ENCODE measurements around the gene TIMP3.

TIMP3 gene

DNA sequence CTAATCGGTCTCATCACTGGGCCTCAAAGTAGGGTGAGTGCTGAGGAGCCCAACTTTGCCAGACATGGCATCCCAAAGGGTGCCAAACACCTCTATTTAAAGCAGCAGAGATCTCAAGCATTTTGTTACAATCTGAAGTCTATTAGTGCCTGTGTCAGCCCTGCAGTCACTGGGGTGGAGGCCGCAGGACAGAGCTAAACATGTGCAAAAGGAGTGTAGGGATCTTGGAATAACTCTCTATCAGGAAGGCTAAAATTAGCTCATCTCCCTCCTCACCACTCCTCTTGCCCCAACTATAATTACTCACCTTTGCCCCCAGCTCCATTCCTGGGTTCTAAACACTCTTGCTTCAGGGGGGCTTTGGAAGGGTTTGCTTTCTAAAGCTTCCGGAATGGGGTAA, 87.5 kb downstream of the TIMP3 start:
- H3K27ac ChIP-seq (ENCODE audit: low read depth, low read length) = no peak overlapping the region
- H3K9ac ChIP-seq (ENCODE audit: low read depth, low read length) = no peak overlapping the region
- H3K36me3 ChIP-seq (ENCODE audit: control insufficient read depth, insufficient read depth, low read length) = peaks cover 17% of the 10 kb centered on the region
- no peaks in the 10 kb centered on the region for H3K4me1 ChIP-seq (ENCODE audit: control insufficient read depth, insufficient read depth, low read length)
- no peaks in the 10 kb centered on the region for H3K27me3 ChIP-seq (ENCODE audit: control insufficient read depth, insufficient read depth, low read length)
- no peaks in the 10 kb centered on the region for H3K9me3 ChIP-seq (ENCODE audit: control insufficient read depth, insufficient read depth, low read length)
- no peak overlapping the region for H3K4me3 ChIP-seq (ENCODE audit: low read depth, low read length)

DNA sequence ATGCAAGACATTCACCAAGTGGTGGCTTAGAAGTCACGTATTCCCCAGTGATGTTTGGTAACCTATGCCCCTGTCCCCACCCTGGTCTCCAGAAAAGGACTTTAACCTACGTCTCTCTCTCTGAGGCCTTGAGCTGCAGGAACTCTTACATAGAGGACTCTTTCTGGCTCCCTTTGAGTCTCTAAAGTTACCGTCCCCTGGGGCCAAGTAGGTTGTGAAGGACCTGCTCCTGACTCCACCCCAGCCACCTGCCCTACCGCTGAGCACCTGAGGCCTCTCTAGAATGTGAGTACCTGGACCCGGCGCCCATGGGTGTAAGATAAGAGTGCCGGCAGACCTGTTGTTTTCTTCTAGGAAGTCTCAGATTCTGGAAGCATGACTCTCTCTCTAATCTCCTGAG, 95.4 kb downstream of the TIMP3 start:
- H3K27ac ChIP-seq (ENCODE audit: low read depth, low read length) = no peak overlapping the region
- no peaks in the 10 kb centered on the region for H3K4me1 ChIP-seq (ENCODE audit: control insufficient read depth, insufficient read depth, low read length)
- H3K9ac ChIP-seq (ENCODE audit: low read depth, low read length) = no peak overlapping the region
- peaks cover 7% of the 10 kb centered on the region; the same call in 1 of the 2 replicates for H3K36me3 ChIP-seq (ENCODE audit: control insufficient read depth, insufficient read depth, low read length)
- H3K27me3 ChIP-seq (ENCODE audit: control insufficient read depth, insufficient read depth, low read length) = no peaks in the 10 kb centered on the region
- H3K4me3 ChIP-seq (ENCODE audit: low read depth, low read length) = no peak overlapping the region
- H3K9me3 ChIP-seq (ENCODE audit: control insufficient read depth, insufficient read depth, low read length) = no peaks in the 10 kb centered on the region

DNA sequence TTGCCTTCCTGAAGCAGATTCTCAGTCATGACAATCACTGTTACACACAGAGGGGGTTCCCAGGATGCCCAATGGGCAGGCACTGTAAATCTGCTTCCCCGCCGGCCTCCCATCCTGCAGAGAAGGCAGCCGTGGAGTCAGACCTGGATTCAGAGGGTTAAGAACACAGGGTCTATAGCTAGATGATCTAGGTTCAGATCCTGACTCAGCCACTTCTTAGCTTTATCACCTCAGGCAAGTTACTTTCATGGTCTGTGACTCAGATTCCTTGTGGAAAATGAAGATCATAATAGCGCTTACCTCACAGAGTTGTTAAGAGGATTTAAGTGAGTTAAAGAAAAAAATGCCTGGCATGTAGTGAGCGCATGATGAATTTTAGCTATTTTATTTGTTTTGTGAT, 95.9 kb downstream of the TIMP3 start:
- Histone ChIP-seq H3K9me3 (ENCODE audit: control insufficient read depth, insufficient read depth, low read length) (no peaks in the 10 kb centered on the region), H3K4me1 (ENCODE audit: control insufficient read depth, insufficient read depth, low read length) (no peaks in the 10 kb centered on the region), H3K27me3 (ENCODE audit: control insufficient read depth, insufficient read depth, low read length) (no peaks in the 10 kb centered on the region), H3K4me3 (ENCODE audit: low read depth, low read length) (no peak overlapping the region), H3K27ac (ENCODE audit: low read depth, low read length) (no peak overlapping the region), H3K9ac (ENCODE audit: low read depth, low read length) (no peak overlapping the region), H3K36me3 (ENCODE audit: control insufficient read depth, insufficient read depth, low read length) (peaks cover 7% of the 10 kb centered on the region; the same call in 1 of the 2 replicates)

DNA sequence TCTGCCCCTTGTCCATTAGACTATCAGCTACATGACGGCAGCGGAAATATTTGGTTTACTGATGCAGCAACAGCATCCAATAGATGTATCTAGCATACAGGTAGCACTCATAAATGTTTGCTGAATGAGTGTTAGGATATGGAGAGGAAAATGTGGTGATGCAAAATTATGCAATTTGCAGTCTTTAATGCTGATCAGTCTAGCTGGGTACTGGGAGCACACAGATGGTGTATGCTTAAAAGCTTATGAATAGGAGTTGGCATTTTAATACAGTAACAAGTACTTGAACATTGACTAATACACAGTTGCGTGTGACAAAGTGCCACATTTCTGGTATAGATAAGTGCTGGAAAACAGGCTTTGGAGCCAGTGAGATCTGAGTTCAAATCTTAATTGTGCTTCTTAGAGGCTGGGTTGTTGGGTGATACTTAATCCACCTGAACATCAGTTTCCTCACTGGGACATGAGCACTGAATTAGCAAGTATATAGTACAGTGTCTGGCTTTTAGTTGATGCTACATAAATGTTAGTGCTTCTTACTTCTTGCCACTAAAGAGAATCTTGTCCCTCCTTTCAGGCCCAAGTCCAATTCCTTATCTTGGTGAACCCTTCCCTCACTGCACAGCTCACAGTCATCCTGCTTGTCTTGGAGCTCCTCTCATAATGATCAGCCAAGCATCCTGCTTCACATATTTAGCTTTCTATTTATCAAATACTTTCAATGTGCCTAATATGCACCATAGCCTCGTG, 99.6 kb downstream of the TIMP3 start:
- Histone ChIP-seq H3K36me3 (ENCODE audit: control insufficient read depth, insufficient read depth, low read length) (no peaks in the 10 kb centered on the region), H3K27ac (ENCODE audit: low read depth, low read length) (no peak overlapping the region), H3K9ac (ENCODE audit: low read depth, low read length) (no peak overlapping the region), H3K4me3 (ENCODE audit: low read depth, low read length) (no peak overlapping the region), H3K9me3 (ENCODE audit: control insufficient read depth, insufficient read depth, low read length) (no peaks in the 10 kb centered on the region), H3K27me3 (ENCODE audit: control insufficient read depth, insufficient read depth, low read length) (no peaks in the 10 kb centered on the region), H3K4me1 (ENCODE audit: control insufficient read depth, insufficient read depth, low read length) (no peaks in the 10 kb centered on the region)

DNA sequence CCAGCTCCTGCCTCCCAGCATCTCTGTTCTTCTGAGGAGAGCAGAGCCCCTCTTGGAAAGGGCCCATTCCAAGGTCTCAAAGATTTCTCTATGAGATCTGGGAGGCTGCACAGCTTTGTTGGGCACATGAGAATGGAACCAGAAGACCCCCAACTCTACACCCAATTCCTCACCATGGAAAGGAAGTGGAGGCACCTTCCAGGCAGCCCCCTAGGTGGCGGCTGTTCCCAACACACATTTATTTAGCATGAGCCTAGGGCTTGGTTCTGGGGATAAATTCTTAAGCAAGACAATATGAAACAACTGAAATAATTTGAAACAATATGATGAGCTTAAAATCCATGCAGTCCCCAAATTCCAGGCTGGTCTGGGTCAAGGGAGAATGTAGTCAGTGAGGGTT, 100.4 kb downstream of the TIMP3 start:
- Histone ChIP-seq H3K9ac (ENCODE audit: low read depth, low read length) (no peak overlapping the region), H3K4me3 (ENCODE audit: low read depth, low read length) (no peak overlapping the region), H3K27me3 (ENCODE audit: control insufficient read depth, insufficient read depth, low read length) (no peaks in the 10 kb centered on the region), H3K36me3 (ENCODE audit: control insufficient read depth, insufficient read depth, low read length) (no peaks in the 10 kb centered on the region), H3K4me1 (ENCODE audit: control insufficient read depth, insufficient read depth, low read length) (no peaks in the 10 kb centered on the region), H3K27ac (ENCODE audit: low read depth, low read length) (no peak overlapping the region), H3K9me3 (ENCODE audit: control insufficient read depth, insufficient read depth, low read length) (no peaks in the 10 kb centered on the region)

DNA sequence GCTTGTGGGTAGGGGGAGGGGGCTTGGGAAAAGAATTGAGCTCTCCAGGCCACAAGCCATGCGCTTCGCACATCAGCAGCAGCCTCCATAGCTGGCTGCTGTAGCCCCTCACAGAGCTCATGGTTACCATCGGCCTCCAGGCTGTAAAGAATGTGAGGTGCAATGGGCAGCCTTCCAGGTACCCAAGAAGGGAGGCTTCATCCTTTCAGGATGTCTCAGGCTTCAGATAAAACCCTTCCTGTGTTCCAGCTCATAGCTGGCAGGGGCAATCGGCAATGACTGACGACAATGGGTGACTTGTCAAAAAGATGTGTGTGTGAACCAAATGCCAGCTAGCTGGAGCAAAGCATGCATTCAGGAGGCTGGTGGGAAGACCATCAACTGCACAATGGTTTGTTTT, 102.0 kb downstream of the TIMP3 start:
- Histone ChIP-seq H3K4me1 (ENCODE audit: control insufficient read depth, insufficient read depth, low read length) (no peaks in the 10 kb centered on the region), H3K27ac (ENCODE audit: low read depth, low read length) (no peak overlapping the region), H3K36me3 (ENCODE audit: control insufficient read depth, insufficient read depth, low read length) (no peaks in the 10 kb centered on the region), H3K27me3 (ENCODE audit: control insufficient read depth, insufficient read depth, low read length) (no peaks in the 10 kb centered on the region), H3K9me3 (ENCODE audit: control insufficient read depth, insufficient read depth, low read length) (no peaks in the 10 kb centered on the region), H3K4me3 (ENCODE audit: low read depth, low read length) (no peak overlapping the region), H3K9ac (ENCODE audit: low read depth, low read length) (no peak overlapping the region)

DNA sequence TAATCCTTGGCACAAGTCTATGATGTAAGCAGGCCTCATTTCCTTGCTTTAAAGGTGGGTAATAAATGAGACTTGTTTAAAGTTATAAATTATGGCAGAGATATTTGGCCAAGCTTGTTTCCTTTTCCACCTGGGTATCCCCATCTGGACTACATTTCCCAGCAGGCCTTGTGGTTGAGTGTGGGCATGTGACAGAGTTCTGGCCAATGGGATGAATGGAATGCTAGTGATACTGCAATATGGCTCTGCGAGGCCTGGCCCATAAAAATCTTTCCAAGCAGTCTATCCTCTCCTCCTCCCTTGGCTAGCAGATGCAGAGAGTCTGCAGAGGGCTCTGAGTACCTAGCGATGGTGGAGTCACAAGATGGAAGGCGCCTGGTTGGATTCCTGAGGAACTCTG, 102.5 kb downstream of the TIMP3 start:
- Histone ChIP-seq H3K9me3 (ENCODE audit: control insufficient read depth, insufficient read depth, low read length) (no peaks in the 10 kb centered on the region), H3K4me3 (ENCODE audit: low read depth, low read length) (no peak overlapping the region), H3K27me3 (ENCODE audit: control insufficient read depth, insufficient read depth, low read length) (no peaks in the 10 kb centered on the region), H3K9ac (ENCODE audit: low read depth, low read length) (no peak overlapping the region), H3K4me1 (ENCODE audit: control insufficient read depth, insufficient read depth, low read length) (no peaks in the 10 kb centered on the region), H3K36me3 (ENCODE audit: control insufficient read depth, insufficient read depth, low read length) (no peaks in the 10 kb centered on the region), H3K27ac (ENCODE audit: low read depth, low read length) (no peak overlapping the region)

DNA sequence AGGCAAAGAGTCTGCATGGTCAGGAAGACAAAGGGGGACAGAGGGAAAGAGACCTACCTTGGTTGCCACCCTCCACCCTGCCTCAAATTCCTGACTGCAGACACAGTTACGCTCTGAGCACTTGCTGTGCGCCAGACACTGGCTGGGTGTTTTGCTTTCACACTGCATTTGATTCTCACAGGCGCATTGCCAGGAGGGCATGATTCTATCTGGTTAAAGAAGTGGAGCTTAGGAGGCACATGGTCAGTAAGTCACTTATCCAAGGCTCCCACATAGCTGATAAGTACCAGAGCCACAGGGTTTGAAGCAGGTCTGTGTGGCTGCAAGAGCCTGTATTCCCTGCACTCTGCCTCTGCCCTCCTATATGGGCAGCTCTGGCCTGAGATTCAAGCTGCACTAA, 103.9 kb downstream of the TIMP3 start:
- H3K9me3 ChIP-seq (ENCODE audit: control insufficient read depth, insufficient read depth, low read length) = no peaks in the 10 kb centered on the region
- no peak overlapping the region for H3K9ac ChIP-seq (ENCODE audit: low read depth, low read length)
- no peak overlapping the region for H3K4me3 ChIP-seq (ENCODE audit: low read depth, low read length)
- H3K4me1 ChIP-seq (ENCODE audit: control insufficient read depth, insufficient read depth, low read length) = no peaks in the 10 kb centered on the region
- H3K27me3 ChIP-seq (ENCODE audit: control insufficient read depth, insufficient read depth, low read length) = no peaks in the 10 kb centered on the region
- H3K36me3 ChIP-seq (ENCODE audit: control insufficient read depth, insufficient read depth, low read length) = no peaks in the 10 kb centered on the region
- H3K27ac ChIP-seq (ENCODE audit: low read depth, low read length) = no peak overlapping the region

DNA sequence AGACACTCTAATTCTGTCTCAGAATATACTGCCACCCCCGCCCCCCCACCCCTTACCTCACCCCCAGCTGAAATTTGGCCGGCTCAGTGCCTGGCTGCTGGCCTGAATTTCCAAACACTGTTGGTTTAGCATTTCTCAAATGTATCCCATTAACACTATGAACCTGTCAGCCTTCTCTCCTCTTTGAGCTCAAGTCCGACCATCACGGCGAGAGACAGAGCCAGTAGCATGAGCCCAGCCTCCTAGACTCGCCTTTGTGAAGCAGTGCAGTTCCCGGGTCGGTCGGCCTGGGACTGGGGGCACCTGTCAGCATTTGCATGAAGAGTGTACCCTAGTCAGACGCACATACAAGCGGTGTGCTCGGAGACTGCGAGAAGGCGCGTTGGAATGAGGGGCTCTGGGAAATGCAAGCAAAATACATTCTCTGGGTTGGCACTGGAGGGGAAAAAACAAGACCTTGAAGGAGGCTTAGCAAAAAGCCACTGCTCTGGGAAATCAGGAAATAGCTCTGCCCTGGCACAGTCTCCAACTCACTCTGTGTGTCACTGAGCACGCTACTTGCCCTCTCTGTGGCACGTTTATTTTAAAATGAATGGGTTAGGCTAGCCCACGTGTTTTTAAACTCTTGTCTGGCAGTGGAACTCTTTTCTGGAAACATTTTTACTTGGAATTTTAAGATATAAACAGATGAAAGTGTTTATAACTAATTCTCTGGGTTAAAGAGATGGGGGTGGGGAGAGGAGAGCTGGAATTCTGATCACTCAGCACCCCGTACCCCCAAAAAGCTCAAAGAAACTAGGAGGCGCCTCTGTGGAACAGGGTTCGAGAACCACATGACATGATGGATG, 108.3 kb downstream of the TIMP3 start:
- Histone ChIP-seq H3K27me3 (ENCODE audit: control insufficient read depth, insufficient read depth, low read length) (no peaks in the 10 kb centered on the region), H3K9ac (ENCODE audit: low read depth, low read length) (no peak overlapping the region), H3K9me3 (ENCODE audit: control insufficient read depth, insufficient read depth, low read length) (no peaks in the 10 kb centered on the region), H3K4me3 (ENCODE audit: low read depth, low read length) (no peak overlapping the region), H3K4me1 (ENCODE audit: control insufficient read depth, insufficient read depth, low read length) (peaks cover 4% of the 10 kb centered on the region; the same call in 1 of the 2 replicates), H3K27ac (ENCODE audit: low read depth, low read length) (no peak overlapping the region), H3K36me3 (ENCODE audit: control insufficient read depth, insufficient read depth, low read length) (no peaks in the 10 kb centered on the region)

DNA sequence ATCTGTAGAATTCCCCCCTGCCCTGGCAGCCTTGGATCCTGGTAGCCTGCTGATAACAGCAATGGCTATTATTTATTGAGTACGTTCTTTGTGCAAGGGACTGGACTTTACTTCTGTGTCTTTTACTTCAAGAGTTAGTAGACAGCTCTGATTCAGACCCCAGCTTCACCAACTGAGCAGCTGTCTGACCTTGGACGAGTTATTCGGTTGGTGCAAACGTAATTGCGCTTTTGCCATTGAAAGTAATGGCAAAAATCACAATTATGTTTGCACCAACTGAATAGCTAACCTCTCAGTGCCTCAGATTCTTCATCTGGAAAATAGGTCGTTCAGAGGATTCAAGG, 108.9 kb downstream of the TIMP3 start:
- H3K9ac ChIP-seq (ENCODE audit: low read depth, low read length) = no peak overlapping the region
- H3K4me3 ChIP-seq (ENCODE audit: low read depth, low read length) = no peak overlapping the region
- no peaks in the 10 kb centered on the region for H3K36me3 ChIP-seq (ENCODE audit: control insufficient read depth, insufficient read depth, low read length)
- no peaks in the 10 kb centered on the region for H3K9me3 ChIP-seq (ENCODE audit: control insufficient read depth, insufficient read depth, low read length)
- H3K27me3 ChIP-seq (ENCODE audit: control insufficient read depth, insufficient read depth, low read length) = no peaks in the 10 kb centered on the region
- H3K27ac ChIP-seq (ENCODE audit: low read depth, low read length) = no peak overlapping the region
- H3K4me1 ChIP-seq (ENCODE audit: control insufficient read depth, insufficient read depth, low read length) = peaks cover 4% of the 10 kb centered on the region; the same call in 1 of the 2 replicates

DNA sequence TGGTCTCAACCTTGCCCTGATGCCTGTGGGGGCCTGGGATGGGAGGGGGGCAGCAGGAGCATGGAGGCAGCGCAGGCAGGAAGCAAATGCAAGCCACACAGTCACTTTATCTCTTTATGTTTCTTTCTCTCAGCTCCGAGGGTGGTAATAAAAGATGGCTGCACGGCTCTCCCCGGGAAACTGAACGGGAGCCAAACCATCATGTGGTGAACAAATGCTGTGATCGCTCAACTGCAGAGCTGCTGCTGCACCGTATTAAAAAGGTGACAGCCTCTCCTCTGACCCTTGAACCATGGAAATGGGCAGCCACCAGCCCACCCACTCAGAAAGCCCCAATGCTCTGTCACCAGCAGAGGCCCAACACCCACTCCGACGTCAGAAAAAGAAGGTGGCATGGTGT, 110.0 kb downstream of the TIMP3 start:
- H3K36me3 ChIP-seq (ENCODE audit: control insufficient read depth, insufficient read depth, low read length) = no peaks in the 10 kb centered on the region
- H3K4me3 ChIP-seq (ENCODE audit: low read depth, low read length) = no peak overlapping the region
- H3K27me3 ChIP-seq (ENCODE audit: control insufficient read depth, insufficient read depth, low read length) = no peaks in the 10 kb centered on the region
- no peaks in the 10 kb centered on the region for H3K9me3 ChIP-seq (ENCODE audit: control insufficient read depth, insufficient read depth, low read length)
- peaks cover 4% of the 10 kb centered on the region; the same call in 1 of the 2 replicates for H3K4me1 ChIP-seq (ENCODE audit: control insufficient read depth, insufficient read depth, low read length)
- no peak overlapping the region for H3K9ac ChIP-seq (ENCODE audit: low read depth, low read length)
- no peak overlapping the region for H3K27ac ChIP-seq (ENCODE audit: low read depth, low read length)

Measured in HUES48 (cell line).